ENCODE results near the gene SLC25A12.

DNA sequence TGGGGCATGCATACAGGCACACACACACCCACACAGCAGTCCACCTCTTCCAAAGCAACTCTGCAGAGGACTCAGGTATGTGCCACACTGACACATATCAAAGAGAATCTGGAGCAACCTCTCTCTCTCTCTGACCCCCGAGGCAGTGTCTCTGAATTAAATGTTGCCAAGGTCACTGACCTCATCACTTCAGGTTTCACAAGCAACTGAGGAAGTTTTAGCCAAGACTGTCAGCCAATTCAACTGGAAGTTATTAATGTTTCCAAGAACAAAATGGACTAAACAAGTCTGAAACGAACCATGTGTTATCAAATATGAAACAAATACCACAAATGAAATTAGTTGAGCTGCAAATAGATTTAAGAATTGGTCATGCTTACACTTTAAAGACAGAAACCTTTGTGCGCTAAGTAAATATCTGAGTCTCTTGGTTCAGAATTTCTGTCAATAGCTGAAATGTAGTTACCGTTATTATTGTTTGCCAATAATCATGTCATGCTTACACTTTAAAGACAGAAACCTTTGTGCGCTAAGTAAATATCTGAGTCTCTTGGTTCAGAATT, 86.1 kb downstream of the SLC25A12 start:
- TF ChIP-seq, protein P1, sequence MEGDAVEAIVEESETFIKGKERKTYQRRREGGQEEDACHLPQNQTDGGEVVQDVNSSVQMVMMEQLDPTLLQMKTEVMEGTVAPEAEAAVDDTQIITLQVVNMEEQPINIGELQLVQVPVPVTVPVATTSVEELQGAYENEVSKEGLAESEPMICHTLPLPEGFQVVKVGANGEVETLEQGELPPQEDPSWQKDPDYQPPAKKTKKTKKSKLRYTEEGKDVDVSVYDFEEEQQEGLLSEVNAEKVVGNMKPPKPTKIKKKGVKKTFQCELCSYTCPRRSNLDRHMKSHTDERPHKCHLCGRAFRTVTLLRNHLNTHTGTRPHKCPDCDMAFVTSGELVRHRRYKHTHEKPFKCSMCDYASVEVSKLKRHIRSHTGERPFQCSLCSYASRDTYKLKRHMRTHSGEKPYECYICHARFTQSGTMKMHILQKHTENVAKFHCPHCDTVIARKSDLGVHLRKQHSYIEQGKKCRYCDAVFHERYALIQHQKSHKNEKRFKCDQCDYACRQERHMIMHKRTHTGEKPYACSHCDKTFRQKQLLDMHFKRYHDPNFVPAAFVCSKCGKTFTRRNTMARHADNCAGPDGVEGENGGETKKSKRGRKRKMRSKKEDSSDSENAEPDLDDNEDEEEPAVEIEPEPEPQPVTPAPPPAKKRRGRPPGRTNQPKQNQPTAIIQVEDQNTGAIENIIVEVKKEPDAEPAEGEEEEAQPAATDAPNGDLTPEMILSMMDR (conservative IDR thresholded peaks at IDR 0.05 in 1 of 2, IDR thresholded peaks at IDR 0.05 in 1 of 2; ENCODE audit: extremely low read depth in 1 of 2, insufficient read depth in 1 of 2, low read depth in 1 of 2, low read length in 2 of 2): no peak
- no peak for TF ChIP-seq EZH2 (IDR thresholded peaks at IDR 0.05; ENCODE audit: borderline replicate concordance, low read length)

All from mammary epithelial cell (primary cell).